MCF 10A (cell line): Measurements from ENCODE around the gene ALKBH6. TPM values are rescaled to one million over a fixed set of nuclear protein-coding genes. Genes with fewer than 3 reads are reported as not detected.

Experiments
- Bru-seq: library from RNA; stranded (reverse); fragments of 400-500 nt; gene quantifications from one replicate; lab custom pipeline; 2021; lab: Mats Ljungman, UMichigan
- BruChase-seq, 2 experiments: library from RNA; stranded (reverse); fragments of 400-500 nt; gene quantifications; one replicate each; lab custom pipeline; 2021; lab: Mats Ljungman, UMichigan
- BruUV-seq: library from RNA; stranded (reverse); fragments of 400-500 nt; replicated peaks from 2 replicates; lab custom pipeline; 2021; lab: Mats Ljungman, UMichigan
- CTCF ChIA-PET: fragments of 300-600 bp; sonication (Branson Sonifier 250); formaldehyde crosslinking; extraction: SDS; loops from one replicate; lab custom pipeline; 2021; ENCODE audit warnings: antibody characterized with exemption, inconsistent platforms; lab: Yijun Ruan, JAX
- POLR2A ChIA-PET: fragments of 300-600, 350-650 bp; sonication (Branson Sonifier 250); formaldehyde crosslinking; extraction: SDS; loops from one replicate; lab custom pipeline; 2020; ENCODE audit warnings: antibody characterized with exemption, inconsistent platforms; lab: Yijun Ruan, JAX
- DNase-seq: peaks from one replicate; pipeline ENCODE4 v3.0.0-alpha.2; 2018; ENCODE audit not compliant: unreplicated experiment
- H3K27ac Mint-ChIP-seq: one replicate; pipeline ENCODE4 v1.8.0; 2022; ENCODE audit warnings: mild to moderate bottlenecking, low read depth, mixed read lengths; ENCODE audit not compliant: unreplicated experiment
- H3K27me3 Mint-ChIP-seq: one replicate; pipeline ENCODE4 v1.8.0; 2022; ENCODE audit warnings: mixed read lengths; ENCODE audit not compliant: insufficient read depth, unreplicated experiment
- H3K36me3 Mint-ChIP-seq: one replicate; pipeline ENCODE4 v1.8.0; 2022; ENCODE audit warnings: mild to moderate bottlenecking, moderate library complexity, mixed read lengths; ENCODE audit not compliant: insufficient read depth, unreplicated experiment
- H3K4me1 Mint-ChIP-seq: one replicate; pipeline ENCODE4 v1.8.0; 2022; ENCODE audit warnings: mixed read lengths; ENCODE audit not compliant: insufficient read depth, unreplicated experiment
- H3K4me3 Mint-ChIP-seq: one replicate; pipeline ENCODE4 v1.8.0; 2022; ENCODE audit warnings: mild to moderate bottlenecking, moderate library complexity, mixed read lengths; ENCODE audit not compliant: unreplicated experiment
- H3K9me3 Mint-ChIP-seq: one replicate; pipeline ENCODE4 v1.8.0; 2022; ENCODE audit warnings: mixed read lengths; ENCODE audit not compliant: unreplicated experiment
- intact Hi-C: fragments of 100-400 bp; cut with micrococcal nuclease; formaldehyde crosslinking; loops from 2 replicates; pipeline ENCODE4 v1.14.1; 2022
- long read RNA-seq: library from polyadenylated mRNA; stranded (forward); transcript quantifications from one replicate; pipeline ENCODE4 v2.0.0, GENCODE V29; 2022
- total RNA-seq: library from RNA; stranded (reverse); gene quantifications from 2 replicates; pipeline ENCODE4 v1.2.3, GENCODE V29; 2022
- TF ChIP-seq, protein P1 (sequence below): fragments of 200-600 bp; IDR thresholded peaks from one replicate; pipeline ENCODE4 v1.8.0; 2022; ENCODE audit warnings: antibody characterized with exemption, mild to moderate bottlenecking; ENCODE audit not compliant: unreplicated experiment

Gene ALKBH6
- 16.5 and 20.9 TPM in 2 replicates for total RNA-seq
- percentile 52 among the genes with signal in this experiment for Bru-seq, nascent RNA
- percentile 61 among the genes with signal in this experiment for BruChase-seq, experiment 1, labeled RNA remaining after a 6-hour chase
- BruChase-seq, experiment 2, labeled RNA remaining after a 2-hour chase: percentile 59 among the genes with signal in this experiment
- long read RNA-seq, transcript ALKBH6-202 (7 exons, 973 nt): major isoform, 12 of 33 reads
- long read RNA-seq, partial matches to known transcripts: 2 of 33 reads
- long read RNA-seq, other reads (novel, unspliced or antisense): 13 of 33 reads

- TSS peak; percentile 74 for BruUV-seq
- CTCF ChIA-PET: interaction anchor here (0.5 to 0.9 kb wide), 6 partner anchors 10 to 420 kb away, joined by 3 to 4 read pairs (median 3); no protein-coding TSS in a partner anchor
- no peaks in the 10 kb centered on the region for H3K9me3 Mint-ChIP-seq
- POLR2A ChIA-PET: interaction anchor here (0.7 to 2.0 kb wide), 17 partner anchors 11 to 521 kb away, joined by 3 to 13 read pairs (median 4); partner anchors contain the start of genes POLR2I, PSENEN, SDHAF1 and TBCB
- peak; percentile 100 for DNase-seq
- peak within 1 kb of the TSS; percentile 92 for H3K27ac Mint-ChIP-seq
- peaks cover 38% of the 10 kb centered on the region for H3K4me1 Mint-ChIP-seq
- TF ChIP-seq, protein P1, sequence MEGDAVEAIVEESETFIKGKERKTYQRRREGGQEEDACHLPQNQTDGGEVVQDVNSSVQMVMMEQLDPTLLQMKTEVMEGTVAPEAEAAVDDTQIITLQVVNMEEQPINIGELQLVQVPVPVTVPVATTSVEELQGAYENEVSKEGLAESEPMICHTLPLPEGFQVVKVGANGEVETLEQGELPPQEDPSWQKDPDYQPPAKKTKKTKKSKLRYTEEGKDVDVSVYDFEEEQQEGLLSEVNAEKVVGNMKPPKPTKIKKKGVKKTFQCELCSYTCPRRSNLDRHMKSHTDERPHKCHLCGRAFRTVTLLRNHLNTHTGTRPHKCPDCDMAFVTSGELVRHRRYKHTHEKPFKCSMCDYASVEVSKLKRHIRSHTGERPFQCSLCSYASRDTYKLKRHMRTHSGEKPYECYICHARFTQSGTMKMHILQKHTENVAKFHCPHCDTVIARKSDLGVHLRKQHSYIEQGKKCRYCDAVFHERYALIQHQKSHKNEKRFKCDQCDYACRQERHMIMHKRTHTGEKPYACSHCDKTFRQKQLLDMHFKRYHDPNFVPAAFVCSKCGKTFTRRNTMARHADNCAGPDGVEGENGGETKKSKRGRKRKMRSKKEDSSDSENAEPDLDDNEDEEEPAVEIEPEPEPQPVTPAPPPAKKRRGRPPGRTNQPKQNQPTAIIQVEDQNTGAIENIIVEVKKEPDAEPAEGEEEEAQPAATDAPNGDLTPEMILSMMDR: no peak
- intact Hi-C loops: loop anchor here (1.0 kb wide), 1 partner anchor 40 kb away; the partner anchor contains the start of genes THAP8 and WDR62
- H3K4me3 Mint-ChIP-seq: peak within 1 kb of the TSS; percentile 89
- H3K36me3 Mint-ChIP-seq: peaks cover 8% of the 10 kb centered on the region
- no peaks in the 10 kb centered on the region for H3K27me3 Mint-ChIP-seq
Measured at GRCh38 chr19:36014012-36014924, at the start of gene ALKBH6. TSS of gene ALKBH6 (minus strand) at chr19:36014213. CDS start at chr19:36013397, 816 bp downstream.

DNA sequence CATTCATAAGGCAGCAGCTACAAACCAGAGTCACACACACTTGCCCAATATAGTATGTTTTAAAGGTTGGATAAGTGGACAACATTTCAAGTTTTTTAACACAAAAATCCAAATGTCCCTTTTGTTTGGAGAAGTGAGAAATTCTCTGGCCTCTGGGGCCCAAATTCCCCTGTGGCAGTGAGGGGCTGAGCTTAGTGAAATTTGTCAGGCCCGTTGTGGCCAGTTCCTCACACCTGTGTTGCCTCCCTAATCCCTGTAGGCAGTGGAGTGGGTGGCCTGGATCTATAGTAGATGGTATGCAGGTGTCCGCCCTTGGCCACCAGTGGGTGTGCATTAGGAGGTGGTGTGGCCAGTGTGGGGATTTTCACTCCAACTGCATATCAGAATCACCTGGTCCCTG, 47.4 kb upstream of the ALKBH6 start:
- no peaks in the 10 kb centered on the region for H3K9me3 Mint-ChIP-seq
- POLR2A ChIA-PET: interaction anchor here (1.0 kb wide), 1 partner anchor 9 kb away, joined by 5 read pairs; no protein-coding TSS in a partner anchor

GRCh38 chr19:36060430-36060829, 46.4 kb upstream of the ALKBH6 start:
- intact Hi-C loops: loop anchor here (1.0 kb wide), 2 partner anchors 54 to 110 kb away; partner anchors contain the start of gene POLR2I
- ChIA-PET CTCF (interaction anchor here (0.6 to 1.9 kb wide), 9 partner anchors 23 to 113 kb away, joined by 3 to 8 read pairs (median 5); partner anchors contain the start of gene TBCB), POLR2A (no interaction called here)
- H3K27ac Mint-ChIP-seq: no peak overlapping the region
- peaks cover 4% of the 10 kb centered on the region for H3K4me1 Mint-ChIP-seq
- TF ChIP-seq, protein P1: peak; percentile 65
- peak; percentile 50 for DNase-seq
- no peaks in the 10 kb centered on the region for H3K9me3 Mint-ChIP-seq
- H3K36me3 Mint-ChIP-seq: peaks cover under 1% of the 10 kb centered on the region
- no peak overlapping the region for H3K4me3 Mint-ChIP-seq
- no peaks in the 10 kb centered on the region for H3K27me3 Mint-ChIP-seq
- no TSS peak for BruUV-seq

More for the DNA sequence above, 47.4 kb upstream of the ALKBH6 start:
- intact Hi-C loops: no loop called here
- no peak overlapping the region for H3K27ac Mint-ChIP-seq
- H3K27me3 Mint-ChIP-seq: no peaks in the 10 kb centered on the region
- TF ChIP-seq, protein P1: no peak
- H3K36me3 Mint-ChIP-seq: peaks cover 6% of the 10 kb centered on the region
- CTCF ChIA-PET: interaction anchor here (0.6 to 1.9 kb wide), 10 partner anchors 9 to 1756 kb away, joined by 3 to 8 read pairs (median 4); partner anchors contain the start of gene TBCB
- H3K4me1 Mint-ChIP-seq: peaks cover under 1% of the 10 kb centered on the region
- BruUV-seq: no TSS peak
- H3K4me3 Mint-ChIP-seq: no peak overlapping the region
- DNase-seq: no peak
